K562 (cell line): ENCODE measurements around the gene PAM. TPM values are rescaled to one million over a fixed set of nuclear protein-coding genes. Genes with fewer than 3 reads are reported as not detected.

Source experiments
- ATAC-seq: fragments of 200-7000 bp; cut with Tn5 transposase; 3 replicates; pipeline ENCODE4 v1.9.1; 2020; ENCODE audit warnings: moderate library complexity
- BruUV-seq: library from RNA; stranded (reverse); fragments of 400-500 nt; replicated peaks from 2 replicates; lab custom pipeline; 2021; lab: Mats Ljungman, UMichigan
- CTCF ChIA-PET: fragments of 300-600 bp; formaldehyde crosslinking; extraction: SDS; loops from one replicate; lab custom pipeline; 2021; ENCODE audit warnings: low intra/inter-chr PET ratio; lab: Yijun Ruan, JAX
- POLR2A ChIA-PET: fragments of 300-600, 350-650 bp; sonication (Branson Sonifier 250); formaldehyde crosslinking; extraction: SDS; loops from one replicate; lab custom pipeline; 2021; ENCODE audit warnings: antibody characterized with exemption, inconsistent platforms; lab: Yijun Ruan, JAX
- DNase-seq, 4 experiments: peaks; one replicate each; pipeline versions ENCODE4 v3.0.0 to v3.0.0-alpha.2; 2011 to 2018; ENCODE audit warnings: low spot score in 3 of 4, mixed read lengths in 3 of 4; ENCODE audit errors: extremely low read depth in 1 of 4
- FAIRE-seq: peaks from 2 replicates; lab custom pipeline; 2011; peaks lifted over from hg19 to GRCh38; lab: Jason Lieb, UNC
- H2AFZ ChIP-seq: 2 replicates; pipeline ENCODE4 v1.6.0; 2011; ENCODE audit warnings: low read depth, low read length, control low read depth, inconsistent platforms
- H3K27ac ChIP-seq: fragments of 200-600 bp; 3 replicates; pipeline ENCODE4 v1.8.0; 2011; ENCODE audit warnings: low read depth, mild to moderate bottlenecking, control low read depth, inconsistent platforms, low read length, moderate library complexity, mixed read lengths; ENCODE audit errors: extremely low read depth
- H3K27me3 ChIP-seq, 2 experiments: fragments of 300-600 bp in 1 of 2; 2 replicates in 1 of 2; 3 replicates in 1 of 2; pipeline versions ENCODE4 v1.6.0 to v1.8.0; 2011; ENCODE audit warnings: inconsistent platforms in 2 of 2, low read length in 2 of 2, mild to moderate bottlenecking in 1 of 2, mixed read lengths in 1 of 2, moderate library complexity in 1 of 2; ENCODE audit not compliant: control insufficient read depth in 2 of 2, insufficient read depth in 2 of 2
- H3K36me3 ChIP-seq: fragments of 300-600 bp; 3 replicates; pipeline ENCODE4 v1.8.0; 2011; ENCODE audit warnings: mild to moderate bottlenecking, low read length, inconsistent platforms; ENCODE audit not compliant: control insufficient read depth, insufficient read depth
- H3K4me1 ChIP-seq, 2 experiments: fragments of 200-600 bp in 1 of 2; replicated peaks in 1 of 2; 2 replicates in 1 of 2; 3 replicates in 1 of 2; pipeline versions ENCODE4 v1.5.1 to v1.8.0; 2011; ENCODE audit warnings: inconsistent platforms in 2 of 2, low read length in 2 of 2, mild to moderate bottlenecking in 1 of 2, mixed read lengths in 1 of 2, moderate library complexity in 1 of 2; ENCODE audit not compliant: control insufficient read depth in 2 of 2, insufficient read depth in 2 of 2
- H3K4me2 ChIP-seq: 2 replicates; pipeline ENCODE4 v1.6.1; 2011; ENCODE audit warnings: low read length, control low read depth, inconsistent platforms, mixed read lengths; ENCODE audit not compliant: insufficient read depth
- H3K4me3 ChIP-seq: fragments of 200-600 bp; sonication (generic), shearing (Covaris generic); 2 replicates; pipeline ENCODE4 v1.5.1; 2016; ENCODE audit warnings: control low read depth, inconsistent platforms
- H3K79me2 ChIP-seq: fragments of 200-600 bp; 3 replicates; pipeline ENCODE4 v1.8.0; 2011; ENCODE audit warnings: low read length, inconsistent platforms; ENCODE audit not compliant: control insufficient read depth, insufficient read depth
- H3K9ac ChIP-seq, 2 experiments: 2 replicates each; pipeline versions ENCODE4 v1.6.0 to v1.6.1; 2011; ENCODE audit warnings: low read depth in 2 of 2, low read length in 2 of 2, control low read depth in 1 of 2, inconsistent platforms in 1 of 2, mild to moderate bottlenecking in 1 of 2, mixed read lengths in 1 of 2; ENCODE audit not compliant: insufficient read depth in 1 of 2
- H3K9me1 ChIP-seq: one replicate; pipeline ENCODE4 v1.6.0; 2011; ENCODE audit warnings: inconsistent platforms, mild to moderate bottlenecking, low read length, moderate library complexity; ENCODE audit not compliant: control insufficient read depth, insufficient read depth
- H3K9me3 ChIP-seq: replicated peaks from 2 replicates; pipeline ENCODE4 v1.5.1; 2011; ENCODE audit warnings: low read depth, low read length, inconsistent platforms; ENCODE audit not compliant: control insufficient read depth, insufficient read depth
- H4K20me1 ChIP-seq: replicated peaks from 2 replicates; pipeline ENCODE4 v1.6.1; 2011; ENCODE audit warnings: low read length, inconsistent platforms, mixed read lengths; ENCODE audit not compliant: control insufficient read depth, insufficient read depth
- CHD7 ChIP-seq: fragments of 200-600 bp; sonication (generic); IDR thresholded peaks from one replicate; pipeline ENCODE4 v1.6.1; 2012; ENCODE audit warnings: mild to moderate bottlenecking, low read depth, low read length, inconsistent platforms
- NFIC ChIP-seq: fragments of 450-650 bp; IDR thresholded peaks from 2 replicates; pipeline ENCODE4 v1.6.1; 2017; ENCODE audit warnings: mild to moderate bottlenecking, inconsistent platforms
- NFIX ChIP-seq: fragments of 250-450 bp; sonication (Bioruptor Pico); IDR thresholded peaks from 2 replicates; pipeline ENCODE4 v1.4.0; 2020; ENCODE audit warnings: low read depth, mild to moderate bottlenecking, moderate library complexity
- WGBS: fragments of 100-300 bp; shearing (Covaris generic); methylation state at CpG from one replicate; pipeline ENCODE4 v1.1.6; 2016; ENCODE audit warnings: low coverage, mixed read lengths; ENCODE audit not compliant: insufficient coverage; ENCODE audit errors: missing lambda C conversion rate; 5-methylcytosine and 5-hydroxymethylcytosine counted together
- in situ Hi-C: fragments of 300-500 bp; cut with MboI; formaldehyde crosslinking; loops from 4 replicates; pipeline ENCODE4 v1.15.0; 2018; ENCODE audit warnings: inconsistent platforms, mixed read lengths
- intact Hi-C: fragments of 100-400 bp; cut with micrococcal nuclease; formaldehyde crosslinking; loops from 2 replicates; pipeline ENCODE4 v1.14.2; 2022
- polyA plus RNA-seq, 8 experiments: library from polyadenylated mRNA; depleted of rRNA in 4 of 8; stranded (reverse) in 5 of 8; unstranded in 3 of 8; fragments of >200 nt; fragmentation: Nextera tagmentation in 2 of 8; fragmentation: Illumina TruSeq in 1 of 8; extraction: Ambion mirVana in 2 of 8; extraction: Trizol in 1 of 8; gene quantifications; 2 replicates each; pipeline versions ENCODE4 v1.2.1 to v1.2.3, GENCODE V29; 2011 to 2014; ENCODE audit warnings: inconsistent platforms in 1 of 8, missing spikeins in 1 of 8
- total RNA-seq, 7 experiments: library from RNA; depleted of rRNA in 6 of 7; stranded (reverse); fragments of >200 nt in 6 of 7; fragmentation: Illumina TruSeq in 2 of 7; extraction: Trizol in 2 of 7; gene quantifications; 2 replicates each; pipeline versions ENCODE4 v1.2.1 to v1.2.3, GENCODE V29; 2011 to 2021; ENCODE audit warnings: low replicate concordance in 1 of 7

PAM gene
- total and polyA plus RNA-seq, 9 of the 15 experiments (the other 6 are each of a cell fraction or from before 2014, with no cell fraction given) = 0.39 to 3.1 (median 0.77) TPM

GRCh38 chr5:102797322-102797884, 42.3 kb downstream of the PAM start:
- no peaks in the 10 kb centered on the region for H4K20me1 ChIP-seq
- no peaks in the 10 kb centered on the region for H3K9me3 ChIP-seq
- no peak overlapping the region for H2AFZ ChIP-seq
- no peaks in the 10 kb centered on the region for H3K27me3 ChIP-seq
- no peaks in the 10 kb centered on the region for H3K9me1 ChIP-seq
- no peak overlapping the region for H3K4me2 ChIP-seq
- DNase-seq (no peak), FAIRE-seq (no peak), ATAC-seq (no peak)
- H3K79me2 ChIP-seq = no peaks in the 10 kb centered on the region
- in situ Hi-C loops (no loop called here), intact Hi-C loops (no loop called here)
- WGBS = 0% methylated on average over 1 of the region's 1 CpG
- peak; percentile 81 for TF ChIP-seq NFIC
- TF ChIP-seq CHD7 = no peak
- peak; percentile 78 for TF ChIP-seq NFIX (CRISPR knock-in tag)
- H3K36me3 ChIP-seq = no peaks in the 10 kb centered on the region
- ChIA-PET POLR2A (no interaction called here), CTCF (no interaction called here)
- no peak overlapping the region for H3K9ac ChIP-seq
- H3K4me1 ChIP-seq = no peaks in the 10 kb centered on the region
- H3K4me3 ChIP-seq = no peak overlapping the region
- H3K27ac ChIP-seq = no peak overlapping the region
- no TSS peak for BruUV-seq
